H7 (cell line): ENCODE results near the gene LPP. TPM values are rescaled to one million over a fixed set of nuclear protein-coding genes. Genes with fewer than 3 reads are reported as not detected.
"Not testable (repeated sequence)": the region's sequence is repeated elsewhere in the genome, so short reads cannot be mapped to it uniquely, and the experiment has no call there.

ENCODE experiments used
- DNase-seq: peaks from one replicate; pipeline ENCODE4 v3.0.0; 2012
- H3K27me3 ChIP-seq: 2 replicates; pipeline ENCODE4 v1.6.0; 2011; ENCODE audit warnings: mild to moderate bottlenecking, low read length; ENCODE audit not compliant: control insufficient read depth, insufficient read depth
- H3K36me3 ChIP-seq: replicated peaks from 2 replicates; pipeline ENCODE4 v1.5.1; 2011; ENCODE audit warnings: low read length; ENCODE audit not compliant: control insufficient read depth, insufficient read depth
- H3K4me3 ChIP-seq: 2 replicates; pipeline ENCODE4 v1.5.1; 2011; ENCODE audit warnings: low read depth, mild to moderate bottlenecking, control low read depth, low read length, moderate library complexity; ENCODE audit not compliant: insufficient read depth
- total RNA-seq: library from RNA; depleted of rRNA; stranded (reverse); fragments of >200 nt; shearing (Covaris generic); gene quantifications from 2 replicates; pipeline ENCODE4 v1.2.3, GENCODE V29; 2014

The LPP gene
- total RNA-seq, 1 experiment from 2014 or later, result 14.5 TPM

GRCh38 chr3:188404701-188405100 lies 250.7 kb downstream of the LPP start:
- no peaks in the 10 kb centered on the region for H3K27me3 ChIP-seq
- H3K4me3 ChIP-seq, result no peak overlapping the region
- no peak for DNase-seq
- H3K36me3 ChIP-seq, result no peaks in the 10 kb centered on the region

- Histone ChIP-seq H3K36me3 (no peaks in the 10 kb centered on the region), H3K27me3 (no peaks in the 10 kb centered on the region), H3K4me3 (no peak overlapping the region)
- DNase-seq, result no peak
These were observed 253.4 kb downstream of the LPP start for GRCh38 chr3:188407158-188407880.

- no peak overlapping the region for H3K4me3 ChIP-seq
- no peaks in the 10 kb centered on the region for H3K36me3 ChIP-seq
- no peak for DNase-seq
- H3K27me3 ChIP-seq, result no peaks in the 10 kb centered on the region
These were observed 254.9 kb downstream of the LPP start for GRCh38 chr3:188408831-188409230.

GRCh38 chr3:188411750-188412149 lies 257.8 kb downstream of the LPP start:
- DNase-seq, result no peak
- Histone ChIP-seq H3K36me3 (no peaks in the 10 kb centered on the region), H3K4me3 (no peak overlapping the region), H3K27me3 (no peaks in the 10 kb centered on the region)

- H3K4me3 ChIP-seq, result no peak overlapping the region
- H3K36me3 ChIP-seq, result no peaks in the 10 kb centered on the region
- no peaks in the 10 kb centered on the region for H3K27me3 ChIP-seq
- no peak for DNase-seq
These were observed 261.2 kb downstream of the LPP start for GRCh38 chr3:188415196-188415595.

- Histone ChIP-seq H3K36me3 (no peaks in the 10 kb centered on the region), H3K27me3 (no peaks in the 10 kb centered on the region), H3K4me3 (no peak overlapping the region)
- no peak for DNase-seq
These were observed 262.1 kb downstream of the LPP start for GRCh38 chr3:188416041-188416440.

- no peak overlapping the region for H3K4me3 ChIP-seq
- no peaks in the 10 kb centered on the region for H3K27me3 ChIP-seq
- H3K36me3 ChIP-seq, result no peaks in the 10 kb centered on the region
- DNase-seq, result no peak
These were observed 263.3 kb downstream of the LPP start for GRCh38 chr3:188417271-188417696.

- DNase-seq, result no peak
- Histone ChIP-seq H3K36me3 (no peaks in the 10 kb centered on the region), H3K27me3 (no peaks in the 10 kb centered on the region), H3K4me3 (no peak overlapping the region)
These were observed 263.8 kb downstream of the LPP start for GRCh38 chr3:188417766-188418165.

- no peaks in the 10 kb centered on the region for H3K27me3 ChIP-seq
- no peaks in the 10 kb centered on the region for H3K36me3 ChIP-seq
- no peak for DNase-seq
- no peak overlapping the region for H3K4me3 ChIP-seq
These were observed 267.3 kb downstream of the LPP start for GRCh38 chr3:188421151-188421821.

GRCh38 chr3:188421836-188422540 lies 268.0 kb downstream of the LPP start:
- Histone ChIP-seq H3K27me3 (no peaks in the 10 kb centered on the region), H3K36me3 (no peaks in the 10 kb centered on the region), H3K4me3 (no peak overlapping the region)
- DNase-seq, result no peak

- not testable (repeated sequence) for DNase-seq, H3K27me3 ChIP-seq, H3K4me3 ChIP-seq, H3K36me3 ChIP-seq
These were observed 274.0 kb downstream of the LPP start for GRCh38 chr3:188427981-188428380.

GRCh38 chr3:188431040-188431439 lies 277.1 kb downstream of the LPP start:
- Histone ChIP-seq H3K27me3 (no peaks in the 10 kb centered on the region), H3K4me3 (no peak overlapping the region), H3K36me3 (no peaks in the 10 kb centered on the region)
- DNase-seq, result no peak

- Histone ChIP-seq H3K4me3 (no peak overlapping the region), H3K36me3 (no peaks in the 10 kb centered on the region), H3K27me3 (no peaks in the 10 kb centered on the region)
- no peak for DNase-seq
These were observed 277.6 kb downstream of the LPP start for GRCh38 chr3:188431553-188431952.

GRCh38 chr3:188432802-188433520 lies 279.0 kb downstream of the LPP start:
- H3K4me3 ChIP-seq, result no peak overlapping the region
- DNase-seq, result no peak
- H3K27me3 ChIP-seq, result no peaks in the 10 kb centered on the region
- no peaks in the 10 kb centered on the region for H3K36me3 ChIP-seq
